A549 (cell line): Measurements from ENCODE around the gene DDX31.

Experiments used
- JUNB ChIP-seq: fragments of >200 bp; sonication (Bioruptor Twin); formaldehyde crosslinking; IDR thresholded peaks from 2 replicates; pipeline ENCODE4 v1.6.1; 2016
- KDM1A ChIP-seq: fragments of 200-600 bp; sonication (generic); IDR thresholded peaks from 2 replicates; pipeline ENCODE4 v1.6.1; 2016; ENCODE audit warnings: low read depth, mild to moderate bottlenecking
- POLR2A ChIP-seq: IDR thresholded peaks from 2 replicates; pipeline ENCODE4 v1.6.1; 2012; ENCODE audit warnings: mild to moderate bottlenecking, low read length
- TF ChIP-seq, protein P1 (sequence below): fragments of >200 bp; sonication (Bioruptor Twin); formaldehyde crosslinking; IDR thresholded peaks from 3 replicates; pipeline ENCODE4 v1.5.1; 2016

DNA sequence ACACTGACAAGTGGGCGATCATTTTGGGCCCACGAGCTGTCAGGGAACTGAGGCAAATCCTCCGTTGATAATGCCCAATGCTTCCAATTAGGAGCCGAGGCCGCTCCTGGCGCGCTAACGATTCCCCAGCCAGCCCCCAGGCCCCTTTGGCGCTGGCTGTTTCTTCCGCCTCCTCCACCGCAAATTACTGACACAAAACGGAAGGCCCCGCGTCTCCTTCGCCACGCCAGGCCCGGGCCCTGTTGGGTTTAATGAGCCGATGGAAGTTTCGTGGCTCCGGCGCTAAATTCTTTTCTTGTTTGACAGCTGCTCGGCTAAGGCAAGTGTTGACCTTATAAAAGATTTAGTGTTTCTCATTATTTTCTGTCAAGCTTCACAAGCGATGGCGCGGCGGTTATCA lies 113.1 kb downstream of the DDX31 start:
- TF ChIP-seq JUNB (no peak), KDM1A (no peak), POLR2A (no peak)
- TF ChIP-seq, protein P1, sequence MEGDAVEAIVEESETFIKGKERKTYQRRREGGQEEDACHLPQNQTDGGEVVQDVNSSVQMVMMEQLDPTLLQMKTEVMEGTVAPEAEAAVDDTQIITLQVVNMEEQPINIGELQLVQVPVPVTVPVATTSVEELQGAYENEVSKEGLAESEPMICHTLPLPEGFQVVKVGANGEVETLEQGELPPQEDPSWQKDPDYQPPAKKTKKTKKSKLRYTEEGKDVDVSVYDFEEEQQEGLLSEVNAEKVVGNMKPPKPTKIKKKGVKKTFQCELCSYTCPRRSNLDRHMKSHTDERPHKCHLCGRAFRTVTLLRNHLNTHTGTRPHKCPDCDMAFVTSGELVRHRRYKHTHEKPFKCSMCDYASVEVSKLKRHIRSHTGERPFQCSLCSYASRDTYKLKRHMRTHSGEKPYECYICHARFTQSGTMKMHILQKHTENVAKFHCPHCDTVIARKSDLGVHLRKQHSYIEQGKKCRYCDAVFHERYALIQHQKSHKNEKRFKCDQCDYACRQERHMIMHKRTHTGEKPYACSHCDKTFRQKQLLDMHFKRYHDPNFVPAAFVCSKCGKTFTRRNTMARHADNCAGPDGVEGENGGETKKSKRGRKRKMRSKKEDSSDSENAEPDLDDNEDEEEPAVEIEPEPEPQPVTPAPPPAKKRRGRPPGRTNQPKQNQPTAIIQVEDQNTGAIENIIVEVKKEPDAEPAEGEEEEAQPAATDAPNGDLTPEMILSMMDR, result no peak
